Measurements from ENCODE around the gene AGBL2. TPM values are rescaled to one million over a fixed set of nuclear protein-coding genes. Genes with fewer than 3 reads are reported as not detected.
A peak's percentile ranks its signal among the peaks of the same experiment; 100 is the strongest.
"Not testable (repeated sequence)": the region's sequence is repeated elsewhere in the genome, so short reads cannot be mapped to it uniquely, and the experiment has no call there.

The AGBL2 gene
- total and polyA plus RNA-seq, 5 donors from 2014 or later: 0.72 to 11.0 (median 0.96) TPM

GRCh38 chr11:47645500-47645899 lies 69.7 kb downstream of the AGBL2 start:
- Mint-ChIP-seq H3K4me1 (peaks cover 5 to 24% (median 13%) of the 10 kb centered on the region in 4 donors), H3K27ac (no peak overlapping the region)
- no peak for ATAC-seq (ENCODE audit: low read depth in 2 of 2)

GRCh38 chr11:47642099-47642855 lies 72.9 kb downstream of the AGBL2 start, which contains the start of gene MTCH2:
MTCH2 (minus strand) TSS chr11:47642559; CDS start chr11:47642465, 94 bp downstream.
- no peaks in the 10 kb centered on the region for H3K27me3 ChIP-seq (ENCODE audit: control insufficient read depth, insufficient read depth, low read length)
- DNase-seq: peak; percentile 94 to 96 (median 96)
- H3K9me3 ChIP-seq (ENCODE audit: control insufficient read depth in 2 of 2, low read length in 2 of 2): no peaks in the 10 kb centered on the region
- peak; percentile 90 to 92 for ATAC-seq (ENCODE audit: low read depth in 2 of 2)
- peak within 1 kb of the TSS; percentile 89 for H3K4me3 ChIP-seq (ENCODE audit: low read depth, low read length)
- peaks cover 17% of the 10 kb centered on the region for H3K4me1 ChIP-seq (ENCODE audit: control insufficient read depth, insufficient read depth, low read length, poor library complexity, severe bottlenecking)
- peaks cover 13% of the 10 kb centered on the region for H3K36me3 Mint-ChIP-seq
- peaks cover 11 to 36% (median 23%) of the 10 kb centered on the region in 4 donors for H3K4me1 Mint-ChIP-seq
- H3K4me3 Mint-ChIP-seq: peak within 1 kb of the TSS; percentile 93 to 99 (median 98)
- peak within 1 kb of the TSS; percentile 94 to 98 (median 96) for H3K27ac Mint-ChIP-seq
- peaks cover 0 to 1% (median 0%) of the 10 kb centered on the region in 7 donors for H3K9me3 Mint-ChIP-seq
- H3K36me3 ChIP-seq (ENCODE audit: control insufficient read depth, insufficient read depth, low read length): peaks cover 13% of the 10 kb centered on the region
- peak within 1 kb of the TSS; percentile 91 for H3K27ac ChIP-seq (ENCODE audit: insufficient read depth, low read length, poor library complexity, severe bottlenecking)
- H3K27me3 Mint-ChIP-seq: no peaks in the 10 kb centered on the region

More at GRCh38 chr11:47645500-47645899, 69.7 kb downstream of the AGBL2 start:
- Histone ChIP-seq H3K9me3 (ENCODE audit: control insufficient read depth in 2 of 2, low read length in 2 of 2) (no peaks in the 10 kb centered on the region), H3K27me3 (ENCODE audit: control insufficient read depth, insufficient read depth, low read length) (no peaks in the 10 kb centered on the region), H3K4me1 (ENCODE audit: control insufficient read depth, insufficient read depth, low read length, poor library complexity, severe bottlenecking) (peaks cover 16% of the 10 kb centered on the region), H3K27ac (ENCODE audit: insufficient read depth, low read length, poor library complexity, severe bottlenecking) (no peak overlapping the region), H3K4me3 (ENCODE audit: low read depth, low read length) (no peak overlapping the region), H3K36me3 (ENCODE audit: control insufficient read depth, insufficient read depth, low read length) (no peaks in the 10 kb centered on the region)
- Mint-ChIP-seq H3K27me3 (no peaks in the 10 kb centered on the region), H3K9me3 (peaks cover 0 to 1% (median 0%) of the 10 kb centered on the region in 7 donors), H3K36me3 (no peaks in the 10 kb centered on the region), H3K4me3 (peak overlapping the region in 2 of 4 donors; percentile 69 to 80)
- no peak for DNase-seq

- Histone ChIP-seq H3K27me3 (ENCODE audit: control insufficient read depth, insufficient read depth, low read length) (no peaks in the 10 kb centered on the region), H3K4me1 (ENCODE audit: control insufficient read depth, insufficient read depth, low read length, poor library complexity, severe bottlenecking) (peaks cover 17% of the 10 kb centered on the region), H3K27ac (ENCODE audit: insufficient read depth, low read length, poor library complexity, severe bottlenecking) (peak overlapping the region; percentile 91), H3K9me3 (ENCODE audit: control insufficient read depth in 2 of 2, low read length in 2 of 2) (no peaks in the 10 kb centered on the region), H3K36me3 (ENCODE audit: control insufficient read depth, insufficient read depth, low read length) (peaks cover 18% of the 10 kb centered on the region), H3K4me3 (ENCODE audit: low read depth, low read length) (peak overlapping the region; percentile 76)
- peaks cover 16% of the 10 kb centered on the region for H3K36me3 Mint-ChIP-seq
- H3K9me3 Mint-ChIP-seq: peaks cover 0 to 1% (median 0%) of the 10 kb centered on the region in 7 donors
- peak overlapping the region; percentile 93 to 99 (median 98) for H3K4me3 Mint-ChIP-seq
- ATAC-seq (ENCODE audit: low read depth in 2 of 2): no peak
- H3K27me3 Mint-ChIP-seq: no peaks in the 10 kb centered on the region
- peaks cover 11 to 36% (median 23%) of the 10 kb centered on the region in 4 donors for H3K4me1 Mint-ChIP-seq
- no peak for DNase-seq
- H3K27ac Mint-ChIP-seq: peak overlapping the region; percentile 86 to 97 (median 96)
Measured at GRCh38 chr11:47641600-47642098, 73.5 kb downstream of the AGBL2 start.

- H3K27ac Mint-ChIP-seq; H3K9me3 Mint-ChIP-seq; H3K4me3 ChIP-seq (ENCODE audit: low read depth, low read length); H3K27me3 ChIP-seq (ENCODE audit: control insufficient read depth, insufficient read depth, low read length); H3K9me3 ChIP-seq (ENCODE audit: control insufficient read depth in 2 of 2, low read length in 2 of 2); H3K27ac ChIP-seq (ENCODE audit: insufficient read depth, low read length, poor library complexity, severe bottlenecking); H3K27me3 Mint-ChIP-seq; ATAC-seq (ENCODE audit: low read depth in 2 of 2); DNase-seq: not testable (repeated sequence)
- peak overlapping the region; percentile 7 to 99 (median 57) for H3K4me3 Mint-ChIP-seq
- H3K4me1 Mint-ChIP-seq: peaks cover 11 to 36% (median 23%) of the 10 kb centered on the region in 4 donors
- Histone ChIP-seq H3K36me3 (ENCODE audit: control insufficient read depth, insufficient read depth, low read length) (peaks cover 18% of the 10 kb centered on the region), H3K4me1 (ENCODE audit: control insufficient read depth, insufficient read depth, low read length, poor library complexity, severe bottlenecking) (peaks cover 17% of the 10 kb centered on the region)
- peaks cover 16% of the 10 kb centered on the region for H3K36me3 Mint-ChIP-seq
Measured at GRCh38 chr11:47640506-47640905, 74.7 kb downstream of the AGBL2 start.

GRCh38 chr11:47636331-47636730 lies 78.8 kb downstream of the AGBL2 start:
- DNase-seq; H3K27me3 Mint-ChIP-seq; H3K4me3 Mint-ChIP-seq; H3K9me3 ChIP-seq (ENCODE audit: control insufficient read depth in 2 of 2, low read length in 2 of 2); H3K4me1 ChIP-seq (ENCODE audit: control insufficient read depth, insufficient read depth, low read length, poor library complexity, severe bottlenecking); H3K4me3 ChIP-seq (ENCODE audit: low read depth, low read length); H3K27ac ChIP-seq (ENCODE audit: insufficient read depth, low read length, poor library complexity, severe bottlenecking); H3K27ac Mint-ChIP-seq; H3K9me3 Mint-ChIP-seq; H3K27me3 ChIP-seq (ENCODE audit: control insufficient read depth, insufficient read depth, low read length); ATAC-seq (ENCODE audit: low read depth in 2 of 2): not testable (repeated sequence)
- H3K36me3 Mint-ChIP-seq: peaks cover 37% of the 10 kb centered on the region
- peaks cover 40% of the 10 kb centered on the region for H3K36me3 ChIP-seq (ENCODE audit: control insufficient read depth, insufficient read depth, low read length)
- H3K4me1 Mint-ChIP-seq: peaks cover 5 to 20% (median 16%) of the 10 kb centered on the region in 4 donors

GRCh38 chr11:47631473-47631872 lies 83.7 kb downstream of the AGBL2 start:
- Mint-ChIP-seq H3K36me3 (peaks cover 46% of the 10 kb centered on the region), H3K4me3 (no peak overlapping the region), H3K27ac (no peak overlapping the region), H3K27me3 (no peaks in the 10 kb centered on the region), H3K9me3 (no peaks in the 10 kb centered on the region), H3K4me1 (peaks cover 0 to 4% (median 0%) of the 10 kb centered on the region in 4 donors)
- Histone ChIP-seq H3K36me3 (ENCODE audit: control insufficient read depth, insufficient read depth, low read length) (peaks cover 61% of the 10 kb centered on the region), H3K9me3 (ENCODE audit: control insufficient read depth in 2 of 2, low read length in 2 of 2) (no peaks in the 10 kb centered on the region), H3K27ac (ENCODE audit: insufficient read depth, low read length, poor library complexity, severe bottlenecking) (no peak overlapping the region), H3K27me3 (ENCODE audit: control insufficient read depth, insufficient read depth, low read length) (no peaks in the 10 kb centered on the region), H3K4me3 (ENCODE audit: low read depth, low read length) (no peak overlapping the region), H3K4me1 (ENCODE audit: control insufficient read depth, insufficient read depth, low read length, poor library complexity, severe bottlenecking) (no peaks in the 10 kb centered on the region)
- no peak for DNase-seq
- no peak for ATAC-seq (ENCODE audit: low read depth in 2 of 2)

- H3K36me3 Mint-ChIP-seq: peaks cover 37% of the 10 kb centered on the region
Measured at GRCh38 chr11:47628026-47628425, 87.1 kb downstream of the AGBL2 start.

More at GRCh38 chr11:47628026-47628425, 87.1 kb downstream of the AGBL2 start:
- Mint-ChIP-seq H3K4me3 (no peak overlapping the region), H3K27me3 (no peaks in the 10 kb centered on the region), H3K9me3 (no peaks in the 10 kb centered on the region), H3K4me1 (peaks cover 0 to 4% (median 0%) of the 10 kb centered on the region in 4 donors), H3K27ac (no peak overlapping the region)
- H3K27me3 ChIP-seq (ENCODE audit: control insufficient read depth, insufficient read depth, low read length): no peaks in the 10 kb centered on the region
- peaks cover 71% of the 10 kb centered on the region for H3K36me3 ChIP-seq (ENCODE audit: control insufficient read depth, insufficient read depth, low read length)
- H3K4me1 ChIP-seq (ENCODE audit: control insufficient read depth, insufficient read depth, low read length, poor library complexity, severe bottlenecking): no peaks in the 10 kb centered on the region
- no peaks in the 10 kb centered on the region for H3K9me3 ChIP-seq (ENCODE audit: control insufficient read depth in 2 of 2, low read length in 2 of 2)
- no peak for DNase-seq
- no peak for ATAC-seq (ENCODE audit: low read depth in 2 of 2)
- H3K27ac ChIP-seq (ENCODE audit: insufficient read depth, low read length, poor library complexity, severe bottlenecking): no peak overlapping the region
- no peak overlapping the region for H3K4me3 ChIP-seq (ENCODE audit: low read depth, low read length)

All from CD4-positive, CD25-positive, alpha-beta regulatory T cell (primary cell).